GM21529 (cell line): ENCODE measurements around the gene SLC38A10.

Experiments used
- ATAC-seq: cut with Tn5 transposase; IDR thresholded peaks from one replicate; pipeline ENCODE4 v1.9.1; 2021; ENCODE audit not compliant: unreplicated experiment

SLC38A10 gene

DNA sequence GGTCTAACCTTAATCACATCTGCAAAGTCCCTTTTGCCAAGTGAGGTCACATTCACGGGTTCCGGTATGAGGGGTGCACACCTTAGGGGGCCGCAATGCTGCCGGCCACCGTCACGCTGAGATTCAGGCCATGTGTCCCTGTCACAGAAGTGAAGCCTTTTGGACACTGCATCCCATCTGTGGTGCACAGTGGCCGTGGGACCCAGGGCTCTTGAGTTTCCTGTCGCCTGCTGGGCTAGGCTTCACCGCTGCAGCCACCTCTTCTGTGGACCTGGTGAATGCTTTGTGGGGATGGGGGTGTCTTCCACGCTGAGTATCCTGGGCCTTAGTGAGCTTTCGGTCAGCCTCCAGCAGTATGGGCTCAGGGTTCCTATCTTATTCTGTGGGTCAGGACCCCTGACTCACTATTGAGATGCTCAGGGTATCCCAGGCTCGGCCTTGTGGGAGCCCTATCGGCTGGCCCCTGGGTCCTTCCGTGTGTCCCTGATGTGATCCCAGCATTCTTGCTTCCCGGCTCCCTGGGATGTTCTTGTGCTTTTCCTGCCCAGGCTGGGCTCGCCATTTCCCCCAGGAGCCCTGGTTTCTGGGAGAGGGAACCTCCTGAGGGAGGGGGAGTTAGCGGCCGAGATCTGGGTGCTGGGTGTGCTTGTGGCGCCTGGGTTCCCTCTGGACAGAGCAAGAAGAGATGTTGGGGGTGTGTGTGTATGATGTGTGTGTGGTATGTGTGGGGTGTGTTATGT, 4.9 kb upstream of the SLC38A10 start:
- no peak for ATAC-seq

GRCh38 chr17:81298991-81299738, 4.1 kb upstream of the SLC38A10 start:
- no peak for ATAC-seq

GRCh38 chr17:81298325-81298990, 3.4 kb upstream of the SLC38A10 start:
- ATAC-seq = no peak

GRCh38 chr17:81295676-81296381, 722 bp upstream of the SLC38A10 start:
- ATAC-seq = peak; percentile 14

DNA sequence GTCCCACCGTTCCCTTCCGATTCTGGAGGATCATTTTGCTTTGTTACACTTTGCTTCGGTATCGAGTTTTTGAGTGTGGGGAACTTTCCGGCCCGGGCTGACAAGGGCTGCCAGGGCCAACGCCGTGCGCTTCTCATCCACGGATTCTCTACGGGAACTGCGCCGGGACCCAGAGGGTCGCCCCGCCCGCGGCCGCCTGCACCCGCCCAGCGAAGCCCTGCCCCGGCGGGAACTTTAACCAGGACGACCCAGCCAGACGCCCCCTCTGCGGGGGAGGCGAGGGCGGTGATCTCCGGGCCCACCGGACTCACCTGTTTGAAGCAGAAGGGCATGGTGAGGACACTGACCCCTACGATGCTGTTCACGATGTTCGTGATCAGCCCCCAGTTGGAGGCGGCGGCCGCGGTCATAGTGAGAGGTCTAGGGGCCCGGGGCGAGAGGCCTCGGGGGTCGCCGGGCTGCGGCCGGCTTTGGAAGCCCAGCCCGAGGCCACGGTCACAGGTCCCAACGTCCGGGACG, 536 bp downstream of the SLC38A10 start:
- no peak for ATAC-seq

DNA sequence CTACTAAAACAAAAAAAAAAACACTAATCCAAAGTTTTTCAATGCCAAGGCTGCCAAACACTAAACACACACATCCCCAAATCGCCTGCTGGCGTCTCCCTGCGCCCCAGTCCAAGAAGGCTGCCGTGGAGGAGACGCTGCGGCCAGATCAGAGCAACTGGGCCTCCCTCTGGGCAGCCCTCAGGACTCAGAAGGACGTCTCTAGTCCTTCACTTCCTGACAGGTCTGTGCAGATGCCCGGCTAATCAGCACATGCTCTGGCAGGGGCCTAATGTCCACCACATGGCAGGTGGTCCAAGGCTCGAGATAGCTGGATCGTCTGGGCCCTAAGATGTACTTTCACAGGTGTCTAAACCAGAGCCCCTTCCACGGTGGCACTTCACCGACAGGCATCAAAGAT, 2.7 kb downstream of the SLC38A10 start:
- no peak for ATAC-seq

- ATAC-seq = no peak
These were observed 3.4 kb downstream of the SLC38A10 start for GRCh38 chr17:81291662-81292061.

- no peak for ATAC-seq
These were observed 4.9 kb downstream of the SLC38A10 start for GRCh38 chr17:81290230-81290629.

DNA sequence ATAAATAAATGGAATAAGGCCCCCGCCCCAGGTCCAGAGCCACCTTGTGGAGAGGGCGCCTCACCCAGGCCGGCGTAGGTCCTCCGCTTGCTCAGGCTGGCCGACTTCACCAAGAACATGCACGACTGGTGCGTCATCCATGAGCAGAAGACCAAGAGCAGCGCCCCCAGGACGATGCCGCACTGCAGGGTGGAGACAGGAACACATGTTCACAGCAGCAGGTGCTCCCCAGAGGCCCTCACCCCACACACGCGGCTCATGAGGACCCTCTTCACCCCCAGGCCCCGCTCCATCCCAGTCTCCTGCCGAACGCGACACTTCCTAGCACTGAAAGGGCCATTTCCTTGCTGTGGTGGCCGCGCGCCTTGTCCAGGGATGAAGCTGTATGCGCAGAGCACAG, 5.5 kb downstream of the SLC38A10 start:
- ATAC-seq = no peak

DNA sequence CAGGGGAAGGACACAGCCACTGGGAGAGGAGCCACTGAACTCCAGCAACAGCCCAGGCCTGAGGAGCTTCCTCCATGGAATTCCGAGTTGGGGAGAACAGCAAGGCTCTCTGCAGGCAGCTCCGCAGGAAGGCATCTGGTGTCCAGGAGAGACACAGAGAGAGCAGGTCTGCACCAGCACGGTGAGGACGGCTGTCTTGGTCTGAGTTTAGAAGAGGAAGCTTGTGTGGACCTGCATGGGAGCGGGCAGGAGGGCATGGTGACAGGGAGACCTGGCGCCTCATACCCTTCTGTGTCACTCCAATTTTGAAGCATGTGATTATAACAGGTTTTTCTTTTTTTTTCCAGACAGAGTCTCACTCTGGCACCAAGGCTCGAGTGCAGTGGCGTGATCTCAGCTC, 6.4 kb downstream of the SLC38A10 start:
- no peak for ATAC-seq

GRCh38 chr17:81287741-81288430, 7.2 kb downstream of the SLC38A10 start:
- ATAC-seq = no peak

GRCh38 chr17:81287152-81287551, 8.0 kb downstream of the SLC38A10 start:
- no peak for ATAC-seq

- ATAC-seq = no peak
These were observed 8.5 kb downstream of the SLC38A10 start for GRCh38 chr17:81286491-81287145.

- no peak for ATAC-seq
These were observed 9.2 kb downstream of the SLC38A10 start for GRCh38 chr17:81285894-81286293.

DNA sequence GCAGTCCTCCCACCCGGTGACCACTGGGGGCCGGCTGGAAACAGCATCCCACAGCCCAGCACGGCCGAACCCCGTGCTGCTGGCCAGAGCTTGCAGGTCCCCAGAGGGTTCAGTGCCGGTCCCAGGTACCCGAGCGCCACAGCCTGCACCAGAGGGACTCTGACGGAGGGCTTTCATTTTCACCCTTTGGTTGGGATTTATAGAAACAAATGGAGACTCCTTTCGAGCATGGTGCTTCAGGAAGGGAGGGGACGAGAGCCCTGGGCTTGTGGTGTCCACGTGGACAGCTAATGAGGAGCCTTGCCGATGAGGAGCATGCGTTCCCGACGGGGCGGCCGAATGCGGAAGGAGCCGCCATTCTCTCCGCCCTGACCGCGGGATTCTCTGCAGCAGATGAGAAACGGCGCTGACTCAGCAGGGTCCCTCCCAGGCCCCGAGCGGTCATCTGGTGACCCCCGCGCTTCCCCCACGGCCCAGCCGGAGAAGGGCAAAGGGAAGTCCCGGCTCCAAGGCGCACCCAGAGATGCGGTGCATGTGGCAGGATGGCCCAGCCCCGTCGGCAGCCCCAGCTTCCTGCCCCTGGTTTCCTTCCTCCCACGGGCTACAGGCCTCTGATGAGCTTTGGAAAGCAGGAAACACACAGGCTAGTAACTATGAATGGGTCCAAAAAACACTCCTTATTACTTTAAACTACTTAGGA, 9.8 kb downstream of the SLC38A10 start:
- ATAC-seq = no peak

GRCh38 chr17:81282876-81283275, 12.2 kb downstream of the SLC38A10 start:
- no peak for ATAC-seq

DNA sequence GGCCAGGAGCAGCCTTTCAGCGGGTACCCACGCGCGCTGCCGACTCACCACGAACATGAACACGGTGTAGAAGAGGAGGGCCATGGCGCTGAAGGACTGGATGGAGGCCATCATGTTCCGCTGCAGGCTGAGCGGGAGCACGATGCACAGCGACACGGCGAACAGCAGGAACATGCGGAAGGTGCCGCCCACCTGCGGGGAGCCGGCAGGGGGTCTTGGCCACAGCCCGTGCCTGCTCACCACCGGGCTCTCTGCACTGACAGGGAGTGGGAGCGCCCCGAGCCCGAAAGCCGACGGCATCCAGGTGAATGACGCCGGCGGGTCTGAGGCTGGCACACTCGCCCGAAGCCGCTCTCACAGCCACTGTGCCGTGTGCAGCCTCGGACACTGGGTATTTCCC, 13.0 kb downstream of the SLC38A10 start:
- no peak for ATAC-seq

DNA sequence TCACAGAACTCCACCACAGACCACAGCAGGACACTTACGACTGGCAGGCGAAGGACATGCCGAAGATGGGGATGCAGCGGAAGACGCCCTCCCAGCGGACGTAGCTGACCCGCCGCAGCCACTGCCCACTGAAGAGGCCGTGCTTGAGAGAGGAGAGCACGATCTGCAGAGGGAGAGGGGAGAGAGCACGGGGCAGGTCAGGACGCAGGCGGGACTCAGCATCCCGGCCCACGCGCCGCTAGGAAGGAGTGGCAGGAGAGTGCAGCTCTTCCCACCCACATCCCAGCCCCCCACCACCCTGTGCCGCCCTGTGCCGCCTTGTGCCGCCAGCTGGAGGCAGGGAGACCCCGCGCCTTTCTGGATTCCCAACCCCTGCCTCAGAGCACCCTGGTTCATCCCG, 14.5 kb downstream of the SLC38A10 start:
- ATAC-seq = no peak
